HepG2 (cell line): ENCODE data around the gene ICAM2. TPM values are rescaled to one million over a fixed set of nuclear protein-coding genes. Genes with fewer than 3 reads are reported as not detected.

Experiments used
- ATF4 ChIP-seq, 2 experiments: fragments of 450-650 bp in 1 of 2; sonication (generic) in 1 of 2; formaldehyde crosslinking; IDR thresholded peaks; 2 replicates each; pipeline versions ENCODE4 v1.5.0 to v1.8.0; 2020 to 2022; ENCODE audit warnings: mild to moderate bottlenecking in 1 of 2, missing genetic modification reagents in 1 of 2
- CBFB ChIP-seq: sonication (generic); formaldehyde crosslinking; IDR thresholded peaks from 2 replicates; pipeline ENCODE4 v1.4.0; 2020; ENCODE audit warnings: missing genetic modification reagents
- MLLT10 ChIP-seq: sonication (generic); formaldehyde crosslinking; IDR thresholded peaks from 2 replicates; pipeline ENCODE4 v1.4.0; 2020; ENCODE audit warnings: missing genetic modification reagents
- NR2C2 ChIP-seq: sonication (generic); formaldehyde crosslinking; IDR thresholded peaks from 2 replicates; pipeline ENCODE4 v1.4.0; 2020; ENCODE audit warnings: missing genetic modification reagents, mild to moderate bottlenecking, moderate library complexity, borderline replicate concordance
- POLR2AphosphoS2 ChIP-seq: IDR thresholded peaks from 2 replicates; pipeline ENCODE4 v1.6.1; 2011; ENCODE audit warnings: low read depth, low read length, improper control_type of control experiment
- YY1 ChIP-seq: IDR thresholded peaks from 2 replicates; pipeline ENCODE4 v1.6.1; 2011; ENCODE audit warnings: low read length, low read depth, moderate library complexity, mild to moderate bottlenecking; ENCODE audit not compliant: insufficient read depth, insufficient replicate concordance
- ZNF121 ChIP-seq: sonication (generic); formaldehyde crosslinking; IDR thresholded peaks from 2 replicates; pipeline ENCODE4 v1.5.0; 2020; ENCODE audit warnings: mild to moderate bottlenecking, missing genetic modification reagents
- ZNF3 ChIP-seq: IDR thresholded peaks from 2 replicates; pipeline ENCODE4 v1.7.0; 2017; ENCODE audit warnings: inconsistent platforms
- ZNF350 ChIP-seq: sonication (generic); formaldehyde crosslinking; IDR thresholded peaks from 2 replicates; pipeline ENCODE4 v1.4.0; 2020; ENCODE audit warnings: mild to moderate bottlenecking, low read depth, missing genetic modification reagents, borderline replicate concordance
- ZNF615 ChIP-seq: sonication (generic); formaldehyde crosslinking; IDR thresholded peaks from 2 replicates; pipeline ENCODE4 v1.5.0; 2020; ENCODE audit warnings: mild to moderate bottlenecking, missing genetic modification reagents, borderline replicate concordance
- ZNF772 ChIP-seq: sonication (generic); formaldehyde crosslinking; IDR thresholded peaks from 2 replicates; pipeline ENCODE4 v1.5.0; 2020; ENCODE audit warnings: mild to moderate bottlenecking, missing genetic modification reagents
- polyA plus RNA-seq, 8 experiments: library from polyadenylated mRNA; depleted of rRNA in 3 of 8; stranded (reverse) in 7 of 8; unstranded in 1 of 8; fragments of >200 nt; fragmentation: Illumina TruSeq in 4 of 8; extraction: Trizol in 4 of 8; gene quantifications; 2 replicates each; pipeline versions ENCODE4 v1.2.1 to v1.2.3, GENCODE V29; 2011 to 2016; ENCODE audit warnings: low read depth in 4 of 8, missing spikeins in 1 of 8, mixed read lengths in 1 of 8; ENCODE audit not compliant: insufficient read depth in 1 of 8
- total RNA-seq, 5 experiments: library from RNA; depleted of rRNA; stranded (reverse); fragments of >200 nt; fragmentation: Illumina TruSeq; extraction: Trizol; gene quantifications; 2 replicates each; pipeline ENCODE4 v1.2.3, GENCODE V29; 2016; ENCODE audit warnings: low read depth in 1 of 5
- TF ChIP-seq, protein P1 (sequence below): sonication (generic); formaldehyde crosslinking; IDR thresholded peaks from 2 replicates; pipeline ENCODE4 v1.5.0; 2020; ENCODE audit warnings: mild to moderate bottlenecking, missing genetic modification reagents
- TF ChIP-seq, protein P2 (sequence below): sonication (generic); formaldehyde crosslinking; IDR thresholded peaks from 2 replicates; pipeline ENCODE4 v1.9.0; 2022; ENCODE audit warnings: missing genetic modification reagents, mild to moderate bottlenecking, borderline replicate concordance
- TF ChIP-seq, protein P3 (sequence below): sonication (generic); formaldehyde crosslinking; IDR thresholded peaks from 2 replicates; pipeline ENCODE4 v1.4.0; 2020; ENCODE audit warnings: missing genetic modification reagents
- TF ChIP-seq, protein P4 (sequence below): sonication (generic); formaldehyde crosslinking; IDR thresholded peaks from 2 replicates; pipeline ENCODE4 v1.5.0; 2020; ENCODE audit warnings: mild to moderate bottlenecking, missing genetic modification reagents

The ICAM2 gene
- total and polyA plus RNA-seq, 2 of the 13 experiments (the other 11 are each of a cell fraction or from before 2014, with no cell fraction given) = 10.9 to 20.8 TPM

DNA sequence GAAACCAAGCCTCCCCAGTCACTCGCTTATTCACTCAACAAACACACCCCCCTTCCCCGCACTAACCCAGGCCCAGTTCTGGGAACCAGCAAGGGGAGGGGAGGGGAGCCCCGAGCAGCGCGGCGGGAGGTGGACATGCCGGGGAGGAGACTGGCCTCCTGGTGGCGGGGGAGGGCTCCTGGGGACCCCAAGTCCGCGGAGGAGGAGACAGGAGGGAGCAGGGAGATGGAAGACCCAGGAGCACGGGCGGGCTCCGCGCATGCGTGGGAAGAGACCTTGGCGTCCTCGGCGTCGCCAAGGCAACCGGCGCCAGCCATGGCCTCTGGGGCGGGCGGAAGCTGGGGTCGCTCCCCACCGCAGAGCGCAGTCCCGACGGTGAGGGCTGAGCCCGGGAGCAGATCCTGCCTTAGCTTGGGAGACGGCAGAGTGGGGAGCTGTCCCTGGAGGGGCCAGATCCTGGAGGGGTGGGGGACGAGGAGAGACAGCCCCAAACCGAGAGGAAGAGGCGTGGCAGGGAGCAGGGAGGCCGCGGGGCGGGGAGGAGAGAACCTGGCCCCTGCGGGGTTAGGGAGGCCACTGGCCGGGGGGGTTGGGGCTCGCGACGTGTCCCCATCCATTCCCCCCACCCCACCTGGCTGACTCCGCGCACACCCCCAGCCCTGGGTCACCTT, 22.2 kb downstream of the ICAM2 start, which contains the start of gene PRR29 (continued):
- TF ChIP-seq ATF4 (CRISPR knock-in tag; IDR thresholded peaks at IDR 0.05) (no peak), YY1 (peak; percentile 77), POLR2AphosphoS2 (no peak), ZNF3 (CRISPR knock-in tag) (peak; percentile 99), ZNF772 (CRISPR knock-in tag) (peak; percentile 52; the same call in 1 of the 2 replicates), ZNF350 (peak; percentile 41), ZNF615 (no peak), NR2C2 (CRISPR knock-in tag) (no peak), ZNF121 (no peak), MLLT10 (CRISPR knock-in tag) (no peak), CBFB (CRISPR knock-in tag) (peak; percentile 45; the same call in 1 of the 2 replicates)
- TF ChIP-seq, protein P1, sequence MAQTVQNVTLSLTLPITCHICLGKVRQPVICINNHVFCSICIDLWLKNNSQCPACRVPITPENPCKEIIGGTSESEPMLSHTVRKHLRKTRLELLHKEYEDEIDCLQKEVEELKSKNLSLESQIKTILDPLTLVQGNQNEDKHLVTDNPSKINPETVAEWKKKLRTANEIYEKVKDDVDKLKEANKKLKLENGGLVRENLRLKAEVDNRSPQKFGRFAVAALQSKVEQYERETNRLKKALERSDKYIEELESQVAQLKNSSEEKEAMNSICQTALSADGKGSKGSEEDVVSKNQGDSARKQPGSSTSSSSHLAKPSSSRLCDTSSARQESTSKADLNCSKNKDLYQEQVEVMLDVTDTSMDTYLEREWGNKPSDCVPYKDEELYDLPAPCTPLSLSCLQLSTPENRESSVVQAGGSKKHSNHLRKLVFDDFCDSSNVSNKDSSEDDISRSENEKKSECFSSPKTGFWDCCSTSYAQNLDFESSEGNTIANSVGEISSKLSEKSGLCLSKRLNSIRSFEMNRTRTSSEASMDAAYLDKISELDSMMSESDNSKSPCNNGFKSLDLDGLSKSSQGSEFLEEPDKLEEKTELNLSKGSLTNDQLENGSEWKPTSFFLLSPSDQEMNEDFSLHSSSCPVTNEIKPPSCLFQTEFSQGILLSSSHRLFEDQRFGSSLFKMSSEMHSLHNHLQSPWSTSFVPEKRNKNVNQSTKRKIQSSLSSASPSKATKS (CRISPR knock-in tag) = no peak
- TF ChIP-seq, protein P2, sequence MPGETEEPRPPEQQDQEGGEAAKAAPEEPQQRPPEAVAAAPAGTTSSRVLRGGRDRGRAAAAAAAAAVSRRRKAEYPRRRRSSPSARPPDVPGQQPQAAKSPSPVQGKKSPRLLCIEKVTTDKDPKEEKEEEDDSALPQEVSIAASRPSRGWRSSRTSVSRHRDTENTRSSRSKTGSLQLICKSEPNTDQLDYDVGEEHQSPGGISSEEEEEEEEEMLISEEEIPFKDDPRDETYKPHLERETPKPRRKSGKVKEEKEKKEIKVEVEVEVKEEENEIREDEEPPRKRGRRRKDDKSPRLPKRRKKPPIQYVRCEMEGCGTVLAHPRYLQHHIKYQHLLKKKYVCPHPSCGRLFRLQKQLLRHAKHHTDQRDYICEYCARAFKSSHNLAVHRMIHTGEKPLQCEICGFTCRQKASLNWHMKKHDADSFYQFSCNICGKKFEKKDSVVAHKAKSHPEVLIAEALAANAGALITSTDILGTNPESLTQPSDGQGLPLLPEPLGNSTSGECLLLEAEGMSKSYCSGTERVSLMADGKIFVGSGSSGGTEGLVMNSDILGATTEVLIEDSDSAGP (CRISPR knock-in tag) = no peak; the same call in 1 of the 2 replicates
- TF ChIP-seq, protein P3, sequence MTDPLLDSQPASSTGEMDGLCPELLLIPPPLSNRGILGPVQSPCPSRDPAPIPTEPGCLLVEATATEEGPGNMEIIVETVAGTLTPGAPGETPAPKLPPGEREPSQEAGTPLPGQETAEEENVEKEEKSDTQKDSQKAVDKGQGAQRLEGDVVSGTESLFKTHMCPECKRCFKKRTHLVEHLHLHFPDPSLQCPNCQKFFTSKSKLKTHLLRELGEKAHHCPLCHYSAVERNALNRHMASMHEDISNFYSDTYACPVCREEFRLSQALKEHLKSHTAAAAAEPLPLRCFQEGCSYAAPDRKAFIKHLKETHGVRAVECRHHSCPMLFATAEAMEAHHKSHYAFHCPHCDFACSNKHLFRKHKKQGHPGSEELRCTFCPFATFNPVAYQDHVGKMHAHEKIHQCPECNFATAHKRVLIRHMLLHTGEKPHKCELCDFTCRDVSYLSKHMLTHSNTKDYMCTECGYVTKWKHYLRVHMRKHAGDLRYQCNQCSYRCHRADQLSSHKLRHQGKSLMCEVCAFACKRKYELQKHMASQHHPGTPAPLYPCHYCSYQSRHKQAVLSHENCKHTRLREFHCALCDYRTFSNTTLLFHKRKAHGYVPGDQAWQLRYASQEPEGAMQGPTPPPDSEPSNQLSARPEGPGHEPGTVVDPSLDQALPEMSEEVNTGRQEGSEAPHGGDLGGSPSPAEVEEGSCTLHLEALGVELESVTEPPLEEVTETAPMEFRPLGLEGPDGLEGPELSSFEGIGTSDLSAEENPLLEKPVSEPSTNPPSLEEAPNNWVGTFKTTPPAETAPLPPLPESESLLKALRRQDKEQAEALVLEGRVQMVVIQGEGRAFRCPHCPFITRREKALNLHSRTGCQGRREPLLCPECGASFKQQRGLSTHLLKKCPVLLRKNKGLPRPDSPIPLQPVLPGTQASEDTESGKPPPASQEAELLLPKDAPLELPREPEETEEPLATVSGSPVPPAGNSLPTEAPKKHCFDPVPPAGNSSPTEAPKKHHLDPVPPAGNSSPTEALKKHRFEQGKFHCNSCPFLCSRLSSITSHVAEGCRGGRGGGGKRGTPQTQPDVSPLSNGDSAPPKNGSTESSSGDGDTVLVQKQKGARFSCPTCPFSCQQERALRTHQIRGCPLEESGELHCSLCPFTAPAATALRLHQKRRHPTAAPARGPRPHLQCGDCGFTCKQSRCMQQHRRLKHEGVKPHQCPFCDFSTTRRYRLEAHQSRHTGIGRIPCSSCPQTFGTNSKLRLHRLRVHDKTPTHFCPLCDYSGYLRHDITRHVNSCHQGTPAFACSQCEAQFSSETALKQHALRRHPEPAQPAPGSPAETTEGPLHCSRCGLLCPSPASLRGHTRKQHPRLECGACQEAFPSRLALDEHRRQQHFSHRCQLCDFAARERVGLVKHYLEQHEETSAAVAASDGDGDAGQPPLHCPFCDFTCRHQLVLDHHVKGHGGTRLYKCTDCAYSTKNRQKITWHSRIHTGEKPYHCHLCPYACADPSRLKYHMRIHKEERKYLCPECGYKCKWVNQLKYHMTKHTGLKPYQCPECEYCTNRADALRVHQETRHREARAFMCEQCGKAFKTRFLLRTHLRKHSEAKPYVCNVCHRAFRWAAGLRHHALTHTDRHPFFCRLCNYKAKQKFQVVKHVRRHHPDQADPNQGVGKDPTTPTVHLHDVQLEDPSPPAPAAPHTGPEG (CRISPR knock-in tag) = no peak
- TF ChIP-seq, protein P4, sequence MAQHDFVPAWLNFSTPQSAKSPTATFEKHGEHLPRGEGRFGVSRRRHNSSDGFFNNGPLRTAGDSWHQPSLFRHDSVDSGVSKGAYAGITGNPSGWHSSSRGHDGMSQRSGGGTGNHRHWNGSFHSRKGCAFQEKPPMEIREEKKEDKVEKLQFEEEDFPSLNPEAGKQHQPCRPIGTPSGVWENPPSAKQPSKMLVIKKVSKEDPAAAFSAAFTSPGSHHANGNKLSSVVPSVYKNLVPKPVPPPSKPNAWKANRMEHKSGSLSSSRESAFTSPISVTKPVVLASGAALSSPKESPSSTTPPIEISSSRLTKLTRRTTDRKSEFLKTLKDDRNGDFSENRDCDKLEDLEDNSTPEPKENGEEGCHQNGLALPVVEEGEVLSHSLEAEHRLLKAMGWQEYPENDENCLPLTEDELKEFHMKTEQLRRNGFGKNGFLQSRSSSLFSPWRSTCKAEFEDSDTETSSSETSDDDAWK (CRISPR knock-in tag) = no peak
